Neuronal stem cell (in vitro differentiated cells): ENCODE results near the gene INCENP.

ENCODE experiments used
- DNase-seq: peaks from one replicate; pipeline ENCODE4 v3.0.0-alpha.2; 2013; ENCODE audit warnings: low spot score
- H2AFZ ChIP-seq: one replicate; pipeline ENCODE4 v1.6.1; 2013; ENCODE audit warnings: mild to moderate bottlenecking, low read length, inconsistent platforms
- H2AK5ac ChIP-seq: 2 replicates; pipeline ENCODE4 v1.6.1; 2013; ENCODE audit warnings: low read depth, mild to moderate bottlenecking, inconsistent platforms, low read length, moderate library complexity, mixed read lengths
- H2BK120ac ChIP-seq: 2 replicates; pipeline ENCODE4 v1.6.1; 2013; ENCODE audit warnings: low read depth, mild to moderate bottlenecking, inconsistent platforms, low read length, moderate library complexity, mixed read lengths
- H2BK12ac ChIP-seq: one replicate; pipeline ENCODE4 v1.6.1; 2013; ENCODE audit warnings: low read length, inconsistent platforms
- H2BK15ac ChIP-seq: 2 replicates; pipeline ENCODE4 v1.6.1; 2013; ENCODE audit warnings: mild to moderate bottlenecking, low read length, inconsistent platforms, mixed read lengths
- H2BK5ac ChIP-seq: one replicate; pipeline ENCODE4 v1.6.1; 2013; ENCODE audit warnings: inconsistent platforms, mild to moderate bottlenecking, low read length, moderate library complexity
- H3K14ac ChIP-seq: one replicate; pipeline ENCODE4 v1.6.1; 2013; ENCODE audit warnings: low read length, inconsistent platforms
- H3K18ac ChIP-seq: 2 replicates; pipeline ENCODE4 v1.6.1; 2013; ENCODE audit warnings: low read length, inconsistent platforms
- H3K23ac ChIP-seq: 2 replicates; pipeline ENCODE4 v1.6.1; 2013; ENCODE audit warnings: low read depth, mild to moderate bottlenecking, mixed read lengths, low read length, inconsistent platforms; ENCODE audit not compliant: poor library complexity
- H3K27ac ChIP-seq: replicated peaks from 3 replicates; pipeline ENCODE4 v1.5.1; 2013; ENCODE audit warnings: low read length, inconsistent platforms
- H3K27me3 ChIP-seq, 3 experiments: 2 replicates each; pipeline ENCODE4 v1.6.1; 2013; ENCODE audit warnings: low read length in 3 of 3, mild to moderate bottlenecking in 2 of 3, inconsistent platforms in 1 of 3, low read depth in 1 of 3, mixed read lengths in 1 of 3, moderate library complexity in 1 of 3; ENCODE audit not compliant: control insufficient read depth in 3 of 3, insufficient read depth in 3 of 3
- H3K36me3 ChIP-seq, 2 donors: replicated peaks in 1 of 2; 2 replicates each; pipeline ENCODE4 v1.6.1; 2013; ENCODE audit warnings: low read length in 2 of 2; ENCODE audit not compliant: control insufficient read depth in 2 of 2, insufficient read depth in 2 of 2
- H3K4ac ChIP-seq: 2 replicates; pipeline ENCODE4 v1.6.1; 2013; ENCODE audit warnings: inconsistent platforms, mild to moderate bottlenecking, low read length, moderate library complexity
- H3K4me1 ChIP-seq, 2 donors: 1 replicate in 1 of 2; 2 replicates in 1 of 2; pipeline ENCODE4 v1.6.1; 2013; ENCODE audit warnings: low read length in 2 of 2, low read depth in 1 of 2; ENCODE audit not compliant: control insufficient read depth in 2 of 2, insufficient read depth in 1 of 2
- H3K4me2 ChIP-seq: one replicate; pipeline ENCODE4 v1.6.1; 2013; ENCODE audit warnings: mild to moderate bottlenecking, low read length, inconsistent platforms; ENCODE audit not compliant: insufficient read depth, poor library complexity, severe bottlenecking
- H3K4me3 ChIP-seq, 2 donors: 2 replicates each; pipeline ENCODE4 v1.5.1; 2013; ENCODE audit warnings: low read length in 2 of 2, mild to moderate bottlenecking in 2 of 2, inconsistent platforms in 1 of 2, moderate library complexity in 1 of 2
- H3K79me1 ChIP-seq: one replicate; pipeline ENCODE4 v1.6.1; 2013; ENCODE audit warnings: low read depth, mild to moderate bottlenecking, inconsistent platforms, low read length, moderate library complexity
- H3K9ac ChIP-seq: one replicate; pipeline ENCODE4 v1.6.1; 2013; ENCODE audit warnings: mild to moderate bottlenecking, low read depth, low read length, inconsistent platforms; ENCODE audit not compliant: poor library complexity
- H3K9me3 ChIP-seq, 2 donors: replicated peaks in 1 of 2; 2 replicates each; pipeline versions ENCODE3 to v1.6.1; 2013; ENCODE audit warnings: low read length in 2 of 2, mild to moderate bottlenecking in 2 of 2, inconsistent platforms in 1 of 2, low read depth in 1 of 2, mixed read lengths in 1 of 2, moderate library complexity in 1 of 2; ENCODE audit not compliant: control insufficient read depth in 2 of 2, insufficient read depth in 1 of 2
- H4K8ac ChIP-seq: one replicate; pipeline ENCODE4 v1.6.1; 2013; ENCODE audit warnings: low read depth, mild to moderate bottlenecking, inconsistent platforms, low read length, moderate library complexity
- H4K91ac ChIP-seq: one replicate; pipeline ENCODE4 v1.6.1; 2013; ENCODE audit warnings: low read length, low read depth, mild to moderate bottlenecking, inconsistent platforms; ENCODE audit not compliant: poor library complexity
- WGBS, 2 donors: extraction: QIAGEN DNeasy Blood & Tissue Kit; methylation state at CpG; one replicate each; pipeline ENCODE4 v1.1.7; 2013; ENCODE audit warnings: missing lambda C conversion rate in 2 of 2, mixed read lengths in 1 of 2; ENCODE audit not compliant: insufficient read length in 2 of 2, insufficient replicate concordance in 1 of 2; ENCODE audit errors: extremely low coverage in 2 of 2; 5-methylcytosine and 5-hydroxymethylcytosine counted together

INCENP gene

DNA sequence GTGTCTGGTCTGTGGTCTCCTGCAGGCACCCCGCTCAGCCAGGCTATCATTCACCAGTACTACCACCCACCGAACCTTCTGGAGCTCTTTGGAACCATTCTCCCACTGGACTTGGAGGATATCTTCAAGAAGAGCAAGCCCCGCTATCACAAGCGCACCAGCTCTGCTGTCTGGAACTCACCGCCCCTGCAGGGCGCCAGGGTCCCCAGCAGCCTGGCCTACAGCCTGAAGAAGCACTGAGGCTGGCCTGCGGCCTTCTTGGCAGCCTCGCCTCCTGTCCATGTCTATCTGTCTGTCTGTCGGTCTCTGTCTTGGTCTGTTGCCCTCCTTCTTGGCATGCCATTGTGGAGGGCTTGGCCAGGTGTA is 27.9 kb downstream of the INCENP start:
- H2AK5ac ChIP-seq, result no peak overlapping the region
- H3K4ac ChIP-seq, result no peak overlapping the region
- H3K36me3 ChIP-seq, result peaks cover 55 to 77% of the 10 kb centered on the region in 2 donors
- H2BK12ac ChIP-seq, result no peak overlapping the region
- no peak overlapping the region for H3K23ac ChIP-seq
- no peak overlapping the region for H3K4me2 ChIP-seq
- no peak overlapping the region for H3K9ac ChIP-seq
- no peak overlapping the region for H3K18ac ChIP-seq
- no peak for DNase-seq
- H2AFZ ChIP-seq, result no peak overlapping the region
- WGBS, 2 donors, result no CpG with 5 or more reads among the region's 9 CpGs
- H3K27me3 ChIP-seq, result no peaks in the 10 kb centered on the region
- H3K4me1 ChIP-seq, result no peaks in the 10 kb centered on the region
- peaks cover 5% of the 10 kb centered on the region for H3K79me1 ChIP-seq
- no peak overlapping the region for H3K27ac ChIP-seq
- no peak overlapping the region for H4K91ac ChIP-seq
- no peak overlapping the region for H2BK120ac ChIP-seq
- H2BK5ac ChIP-seq, result no peak overlapping the region
- H3K14ac ChIP-seq, result no peak overlapping the region
- H2BK15ac ChIP-seq, result no peak overlapping the region
- H4K8ac ChIP-seq, result no peak overlapping the region
- no peaks in the 10 kb centered on the region for H3K9me3 ChIP-seq
- H3K4me3 ChIP-seq, result no peak overlapping the region

GRCh38 chr11:62152245-62153086 is 28.7 kb downstream of the INCENP start:
- no peak overlapping the region for H2BK120ac ChIP-seq
- no peak overlapping the region for H4K8ac ChIP-seq
- H3K9ac ChIP-seq, result no peak overlapping the region
- H3K4me1 ChIP-seq, result no peaks in the 10 kb centered on the region
- no peak overlapping the region for H2BK5ac ChIP-seq
- no peak overlapping the region for H2AFZ ChIP-seq
- H4K91ac ChIP-seq, result no peak overlapping the region
- H3K36me3 ChIP-seq, result peaks cover 47 to 70% of the 10 kb centered on the region in 2 donors
- no peak overlapping the region for H2BK15ac ChIP-seq
- H3K27me3 ChIP-seq, result no peaks in the 10 kb centered on the region
- no peak overlapping the region for H3K4me2 ChIP-seq
- no peak overlapping the region for H3K4ac ChIP-seq
- H3K18ac ChIP-seq, result no peak overlapping the region
- H3K14ac ChIP-seq, result no peak overlapping the region
- WGBS, 2 donors, result no CpG with 5 or more reads among the region's 14 CpGs
- H3K79me1 ChIP-seq, result peaks cover 5% of the 10 kb centered on the region
- no peak overlapping the region for H3K23ac ChIP-seq
- no peak for DNase-seq
- H3K9me3 ChIP-seq, result no peaks in the 10 kb centered on the region
- no peak overlapping the region for H2AK5ac ChIP-seq
- no peak overlapping the region for H3K4me3 ChIP-seq
- no peak overlapping the region for H2BK12ac ChIP-seq
- H3K27ac ChIP-seq, result no peak overlapping the region

GRCh38 chr11:62153087-62153395 is 29.2 kb downstream of the INCENP start:
- no peak overlapping the region for H3K4me3 ChIP-seq
- peaks cover 3% of the 10 kb centered on the region for H3K79me1 ChIP-seq
- H3K4ac ChIP-seq, result no peak overlapping the region
- H3K4me2 ChIP-seq, result no peak overlapping the region
- no peaks in the 10 kb centered on the region for H3K9me3 ChIP-seq
- DNase-seq, result no peak
- no peak overlapping the region for H3K14ac ChIP-seq
- H3K36me3 ChIP-seq, result peaks cover 42 to 64% of the 10 kb centered on the region in 2 donors
- no peak overlapping the region for H3K18ac ChIP-seq
- no peaks in the 10 kb centered on the region for H3K4me1 ChIP-seq
- no peak overlapping the region for H4K8ac ChIP-seq
- H3K27me3 ChIP-seq, result no peaks in the 10 kb centered on the region
- H2BK120ac ChIP-seq, result no peak overlapping the region
- no peak overlapping the region for H3K23ac ChIP-seq
- no peak overlapping the region for H4K91ac ChIP-seq
- no peak overlapping the region for H3K9ac ChIP-seq
- H2AFZ ChIP-seq, result no peak overlapping the region
- no CpG with 5 or more reads among the region's 2 CpGs for WGBS, 2 donors
- H2BK15ac ChIP-seq, result no peak overlapping the region
- H2AK5ac ChIP-seq, result no peak overlapping the region
- H2BK12ac ChIP-seq, result no peak overlapping the region
- no peak overlapping the region for H3K27ac ChIP-seq
- H2BK5ac ChIP-seq, result no peak overlapping the region

DNA sequence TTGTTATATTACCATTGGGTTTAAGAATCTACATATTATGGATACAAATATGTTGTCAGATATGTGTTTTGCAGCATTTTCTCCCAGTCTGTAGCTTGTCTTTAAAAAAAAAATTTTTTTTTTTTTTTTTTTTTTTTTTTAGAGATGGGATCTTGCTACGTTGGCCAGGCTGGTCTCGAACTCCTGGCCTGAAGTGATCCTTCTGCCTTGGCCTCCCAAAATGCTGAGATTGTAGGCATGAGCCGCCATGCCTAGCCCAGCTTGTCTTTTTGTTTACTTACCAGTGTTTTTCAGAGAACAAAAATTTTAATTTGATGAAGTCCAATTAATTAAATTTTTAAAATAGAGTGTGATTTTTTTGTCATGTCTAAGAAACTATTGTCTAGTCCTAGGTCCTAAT is 29.8 kb downstream of the INCENP start:
- Histone ChIP-seq H2AFZ (no peak overlapping the region), H3K9ac (no peak overlapping the region), H3K4ac (no peak overlapping the region), H3K9me3 (no peaks in the 10 kb centered on the region), H3K4me1 (no peaks in the 10 kb centered on the region), H2BK5ac (no peak overlapping the region), H2BK15ac (no peak overlapping the region), H2BK120ac (no peak overlapping the region), H3K36me3 (peaks cover 37 to 58% of the 10 kb centered on the region in 2 donors), H3K23ac (no peak overlapping the region), H3K4me2 (no peak overlapping the region), H3K18ac (no peak overlapping the region), H3K4me3 (no peak overlapping the region), H3K27ac (no peak overlapping the region), H2BK12ac (no peak overlapping the region), H4K8ac (no peak overlapping the region), H3K27me3 (no peaks in the 10 kb centered on the region), H3K14ac (no peak overlapping the region), H3K79me1 (peaks cover 3% of the 10 kb centered on the region), H2AK5ac (no peak overlapping the region), H4K91ac (no peak overlapping the region)
- no CpG with 5 or more reads among the region's 3 CpGs for WGBS, 2 donors
- no peak for DNase-seq
